GM12864 (cell line): ENCODE measurements around the gene HS3ST1.

Experiments
- DNase-seq: peaks from one replicate; pipeline ENCODE4 v3.0.0-alpha.2; 2011; ENCODE audit warnings: low read depth
- H3K4me3 ChIP-seq: 2 replicates; pipeline ENCODE4 v1.5.1; 2011; ENCODE audit warnings: mild to moderate bottlenecking, low read depth, low read length, control low read depth
- CTCF ChIP-seq: IDR thresholded peaks from 2 replicates; pipeline ENCODE4 v1.5.1; 2011; ENCODE audit warnings: low read depth, mild to moderate bottlenecking, moderate library complexity, low read length, control low read depth, inconsistent platforms; ENCODE audit errors: missing control alignments

Gene HS3ST1

DNA sequence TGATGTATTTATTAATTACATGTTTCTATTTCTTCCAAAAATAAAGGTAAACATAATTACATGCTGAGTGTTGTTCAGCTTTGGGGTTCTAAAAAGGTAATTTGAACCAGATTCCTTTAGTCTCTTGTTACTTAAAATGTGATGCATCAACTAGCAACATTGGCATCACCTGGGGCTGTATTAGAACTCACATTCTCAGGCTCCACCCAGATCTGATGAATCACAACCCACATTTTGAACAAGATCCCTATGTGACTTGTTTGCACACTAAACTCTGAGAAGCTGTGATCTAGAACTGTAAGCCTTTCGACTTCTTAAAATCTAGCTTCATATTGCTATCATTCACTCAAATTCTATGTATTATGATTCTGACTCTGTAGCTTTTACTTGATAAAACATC is 23.0 kb upstream of the HS3ST1 start:
- no peak overlapping the region for H3K4me3 ChIP-seq
- TF ChIP-seq CTCF, result no peak
- no peak for DNase-seq

DNA sequence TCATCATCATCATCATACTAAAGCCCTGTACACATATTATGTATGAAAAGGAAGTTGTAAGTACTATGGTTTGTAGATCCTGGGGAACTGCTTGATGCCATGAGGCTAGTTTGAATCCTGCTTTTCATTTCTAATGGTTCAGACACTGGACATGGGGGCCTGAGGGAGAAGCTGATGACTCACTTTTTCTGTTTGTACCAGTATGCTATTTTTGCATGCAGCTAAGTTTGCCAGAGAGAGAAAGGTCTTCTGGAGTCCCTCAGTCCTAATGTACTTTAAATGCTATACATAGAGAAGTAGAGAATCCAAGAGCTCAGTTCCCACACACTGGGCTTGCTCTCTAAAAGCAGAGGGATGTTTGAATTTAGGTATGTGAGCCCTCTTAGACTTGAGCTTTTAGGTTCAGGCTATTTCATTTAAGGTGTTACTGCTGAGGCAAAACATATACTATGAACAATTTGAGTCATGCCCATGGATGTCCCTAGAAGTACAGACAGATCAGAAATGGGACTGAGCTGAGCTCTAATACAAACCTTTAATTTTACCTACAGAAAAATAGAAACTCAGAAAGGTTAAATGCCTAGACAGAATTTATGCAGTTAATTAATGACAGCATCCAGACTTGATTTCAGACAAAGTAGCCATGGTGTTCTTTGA is 17.6 kb upstream of the HS3ST1 start:
- no peak overlapping the region for H3K4me3 ChIP-seq
- no peak for TF ChIP-seq CTCF
- no peak for DNase-seq

DNA sequence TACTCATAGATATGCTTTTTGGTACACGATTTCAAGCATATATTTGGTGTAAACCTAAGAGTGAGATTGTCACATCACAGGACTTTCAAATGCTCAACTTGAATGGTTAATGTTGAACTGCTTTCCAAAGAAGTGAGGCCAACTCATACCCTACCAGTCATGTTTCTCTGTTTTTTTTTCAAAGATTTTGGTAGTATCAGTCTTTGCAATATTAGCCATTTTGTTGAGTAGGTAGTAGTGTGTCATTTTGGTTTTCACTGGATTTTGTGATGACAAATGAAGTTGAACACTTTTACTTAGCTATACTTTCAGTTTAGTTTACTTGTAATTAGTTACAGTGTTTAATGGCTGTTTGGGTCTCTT is 12.5 kb upstream of the HS3ST1 start:
- no peak overlapping the region for H3K4me3 ChIP-seq
- DNase-seq, result no peak
- TF ChIP-seq CTCF, result no peak

- no peak for DNase-seq
- no peak for TF ChIP-seq CTCF
- H3K4me3 ChIP-seq, result no peak overlapping the region
These were observed 11.9 kb upstream of the HS3ST1 start for GRCh38 chr4:11440481-11441193.

DNA sequence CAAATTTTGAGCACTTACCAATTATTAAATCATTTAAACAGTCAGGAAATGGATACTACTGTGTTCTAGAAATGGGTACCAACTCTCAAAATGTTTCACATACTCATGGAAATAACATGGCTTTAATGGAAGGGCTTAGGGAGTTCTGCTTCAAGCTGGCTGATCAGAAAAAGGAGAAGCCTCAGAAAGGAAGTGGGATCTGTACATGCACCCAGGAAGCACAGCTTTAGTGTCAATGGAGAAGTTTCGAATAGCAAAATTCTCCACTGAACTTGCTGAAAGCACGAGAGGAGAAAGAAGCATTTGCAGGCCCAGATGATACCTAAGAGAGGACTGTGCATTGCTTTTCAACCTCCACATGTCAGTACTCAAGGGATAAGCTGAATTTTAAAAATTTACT is 11.1 kb upstream of the HS3ST1 start:
- no peak for TF ChIP-seq CTCF
- H3K4me3 ChIP-seq, result no peak overlapping the region
- DNase-seq, result no peak

GRCh38 chr4:11438647-11439046 is 10.0 kb upstream of the HS3ST1 start:
- DNase-seq, result no peak
- TF ChIP-seq CTCF, result no peak
- no peak overlapping the region for H3K4me3 ChIP-seq

DNA sequence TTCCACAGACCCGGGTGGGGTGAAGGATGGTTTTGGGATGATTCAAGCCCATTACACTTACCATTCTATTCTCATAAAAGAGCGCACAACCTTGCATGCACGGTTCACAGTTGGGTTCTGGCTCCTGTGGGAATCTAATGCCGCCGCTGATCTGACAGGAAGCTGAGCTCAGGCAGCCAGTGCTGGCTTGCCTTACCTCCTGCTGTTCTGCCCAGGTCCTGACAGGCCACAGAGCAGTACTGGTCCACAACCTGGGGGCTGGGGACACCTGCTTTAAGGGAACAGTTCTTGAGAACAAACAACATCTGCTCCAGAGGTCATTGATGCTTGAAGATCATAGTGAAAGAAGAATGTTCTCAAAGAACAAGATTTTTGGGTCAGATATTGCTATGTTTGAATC is 8.0 kb upstream of the HS3ST1 start:
- no peak for TF ChIP-seq CTCF
- DNase-seq, result no peak
- peak overlapping the region; percentile 10; the same call in 1 of the 2 replicates for H3K4me3 ChIP-seq
